Stimulated activated CD4-positive, alpha-beta T cell treated with anti-CD3 and anti-CD28 coated beads, Interleukin-15, amount 100 ng/mL, for 1 hour (primary cell): Measurements from ENCODE around the gene BHLHE40.

Experiments
- DNase-seq, 2 donors: peaks; one replicate each; pipeline ENCODE4 v3.0.0-alpha.2; 2020; ENCODE audit warnings: low read depth in 1 of 2, low spot score in 1 of 2

Gene BHLHE40

DNA sequence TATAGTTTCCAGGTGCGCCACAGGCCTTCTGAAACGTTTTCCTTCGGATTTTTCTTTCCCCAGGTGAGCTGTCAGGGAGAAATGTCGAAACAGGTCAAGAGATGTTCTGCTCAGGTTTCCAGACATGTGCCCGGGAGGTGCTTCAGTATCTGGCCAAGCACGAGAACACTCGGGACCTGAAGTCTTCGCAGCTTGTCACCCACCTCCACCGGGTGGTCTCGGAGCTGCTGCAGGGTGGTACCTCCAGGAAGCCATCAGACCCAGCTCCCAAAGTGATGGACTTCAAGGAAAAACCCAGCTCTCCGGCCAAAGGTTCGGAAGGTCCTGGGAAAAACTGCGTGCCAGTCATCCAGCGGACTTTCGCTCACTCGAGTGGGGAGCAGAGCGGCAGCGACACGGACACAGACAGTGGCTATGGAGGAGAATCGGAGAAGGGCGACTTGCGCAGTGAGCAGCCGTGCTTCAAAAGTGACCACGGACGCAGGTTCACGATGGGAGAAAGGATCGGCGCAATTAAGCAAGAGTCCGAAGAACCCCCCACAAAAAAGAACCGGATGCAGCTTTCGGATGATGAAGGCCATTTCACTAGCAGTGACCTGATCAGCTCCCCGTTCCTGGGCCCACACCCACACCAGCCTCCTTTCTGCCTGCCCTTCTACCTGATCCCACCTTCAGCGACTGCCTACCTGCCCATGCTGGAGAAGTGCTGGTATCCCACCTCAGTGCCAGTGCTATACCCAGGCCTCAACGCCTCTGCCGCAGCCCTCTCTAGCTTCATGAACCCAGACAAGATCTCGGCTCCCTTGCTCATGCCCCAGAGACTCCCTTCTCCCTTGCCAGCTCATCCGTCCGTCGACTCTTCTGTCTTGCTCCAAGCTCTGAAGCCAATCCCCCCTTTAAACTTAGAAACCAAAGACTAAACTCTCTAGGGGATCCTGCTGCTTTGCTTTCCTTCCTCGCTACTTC, 3.8 kb downstream of the BHLHE40 start:
- no peak for DNase-seq

GRCh38 chr3:4983739-4984510, 4.7 kb downstream of the BHLHE40 start:
- peak; percentile 36 to 64 for DNase-seq

- DNase-seq: no peak
These were observed 5.3 kb downstream of the BHLHE40 start for GRCh38 chr3:4984511-4984864.

- DNase-seq: no peak
These were observed 6.3 kb downstream of the BHLHE40 start for GRCh38 chr3:4985330-4986174.

DNA sequence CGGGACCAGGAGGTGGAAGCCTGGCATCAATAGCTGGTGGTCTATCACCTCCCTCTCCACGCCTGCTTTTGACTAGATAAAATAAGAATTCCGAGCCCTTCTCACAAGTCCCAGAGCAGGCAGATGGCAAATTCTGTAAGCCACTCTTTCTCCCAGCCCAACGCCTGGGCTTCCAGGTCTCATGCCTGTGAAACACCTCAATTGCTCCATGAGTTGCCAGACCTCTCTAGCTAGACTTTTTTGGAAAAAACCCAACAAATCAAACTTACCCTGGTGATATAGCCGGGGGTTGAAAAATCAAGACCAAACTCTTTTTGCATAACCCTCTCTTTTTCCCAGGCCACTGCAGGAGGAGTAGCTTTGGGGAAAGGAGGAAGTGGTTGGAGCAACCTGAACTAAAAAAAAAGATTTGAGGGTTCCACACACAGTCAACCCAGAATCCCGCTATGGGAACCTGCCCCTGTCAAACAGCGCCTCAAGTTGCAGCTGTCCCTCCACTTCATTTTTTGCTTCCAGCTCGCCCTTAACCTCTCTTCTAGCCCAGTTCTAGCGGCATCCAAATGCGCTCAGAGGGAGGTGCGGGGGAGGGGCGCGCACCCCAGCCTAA, 7.0 kb downstream of the BHLHE40 start:
- DNase-seq: no peak

DNA sequence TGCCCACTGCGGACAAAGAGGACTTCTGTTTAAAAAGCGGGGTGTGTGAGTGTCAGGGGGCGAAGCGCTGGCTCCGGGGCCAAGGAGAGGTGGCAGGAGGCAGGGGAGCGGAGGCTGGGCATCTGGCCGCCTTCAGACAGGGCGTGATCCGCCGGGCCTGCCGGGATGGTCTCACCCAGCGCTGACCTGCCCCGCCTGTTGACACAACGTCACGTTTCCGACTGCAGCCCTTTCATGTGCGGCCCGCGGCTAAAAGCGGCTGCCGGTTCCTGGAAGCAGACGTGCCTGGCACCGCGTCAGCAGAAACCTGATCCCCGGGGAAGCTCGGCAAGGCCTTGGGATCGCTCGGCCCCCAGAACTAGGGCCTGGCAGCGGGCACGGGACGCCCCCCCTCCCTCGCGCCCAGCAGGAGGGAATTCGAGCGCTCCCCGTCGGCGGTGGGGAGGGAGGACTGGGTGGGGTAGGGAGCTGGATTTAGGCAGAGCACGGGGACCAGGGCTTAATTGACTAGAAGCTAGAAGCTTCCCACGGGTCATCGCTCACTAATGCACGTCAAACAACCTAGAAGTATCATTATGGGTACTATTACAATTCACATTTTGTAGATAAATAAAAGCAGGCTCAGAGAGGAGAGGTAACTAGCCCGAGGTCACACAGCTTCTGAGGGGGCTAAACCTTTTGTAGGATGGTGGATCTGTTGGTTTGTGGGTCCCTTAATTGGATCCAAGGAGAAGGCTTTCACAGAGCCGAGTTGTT, 7.7 kb downstream of the BHLHE40 start:
- DNase-seq: peak in 1 of 2 donors; percentile 50

- DNase-seq: no peak
These were observed 8.5 kb downstream of the BHLHE40 start for GRCh38 chr3:4987538-4988296.

GRCh38 chr3:4988983-4989834, 10.0 kb downstream of the BHLHE40 start:
- no peak for DNase-seq

DNA sequence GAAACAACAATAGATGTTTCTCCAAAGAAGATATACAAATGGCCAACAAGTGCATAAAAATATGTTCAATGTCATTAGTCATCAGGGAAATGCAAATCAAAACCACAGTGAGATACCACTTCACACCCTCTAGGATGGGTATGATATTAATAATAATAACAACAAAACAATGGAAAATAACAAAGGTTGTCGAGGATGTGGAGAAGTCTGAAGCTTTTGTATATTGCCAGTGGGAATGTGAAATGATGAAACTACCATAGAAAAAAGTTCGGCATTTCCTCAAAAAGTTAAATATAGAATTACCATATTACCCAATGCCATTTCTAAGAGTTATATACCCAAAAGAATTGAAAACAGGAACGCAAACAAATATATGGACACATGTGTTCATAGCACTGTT, 10.8 kb downstream of the BHLHE40 start:
- no peak for DNase-seq

DNA sequence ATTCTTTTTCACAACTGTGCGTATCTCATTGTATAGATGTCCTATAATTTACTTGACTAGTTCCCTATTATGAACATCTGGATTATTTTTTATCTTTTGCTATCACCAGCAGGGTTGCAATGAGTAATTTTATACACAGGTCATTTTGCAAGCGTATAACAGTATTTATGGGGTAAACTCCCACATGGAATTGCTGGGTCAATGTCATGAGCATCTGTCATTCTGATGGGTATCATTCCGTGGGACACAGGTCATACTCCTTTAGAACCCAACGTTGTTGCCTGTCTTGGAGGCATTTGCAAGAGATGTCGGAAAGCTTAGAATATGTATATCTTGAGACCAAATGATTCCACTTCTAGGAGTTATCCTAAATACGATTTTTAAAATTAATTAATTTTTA, 12.9 kb downstream of the BHLHE40 start:
- DNase-seq: no peak

DNA sequence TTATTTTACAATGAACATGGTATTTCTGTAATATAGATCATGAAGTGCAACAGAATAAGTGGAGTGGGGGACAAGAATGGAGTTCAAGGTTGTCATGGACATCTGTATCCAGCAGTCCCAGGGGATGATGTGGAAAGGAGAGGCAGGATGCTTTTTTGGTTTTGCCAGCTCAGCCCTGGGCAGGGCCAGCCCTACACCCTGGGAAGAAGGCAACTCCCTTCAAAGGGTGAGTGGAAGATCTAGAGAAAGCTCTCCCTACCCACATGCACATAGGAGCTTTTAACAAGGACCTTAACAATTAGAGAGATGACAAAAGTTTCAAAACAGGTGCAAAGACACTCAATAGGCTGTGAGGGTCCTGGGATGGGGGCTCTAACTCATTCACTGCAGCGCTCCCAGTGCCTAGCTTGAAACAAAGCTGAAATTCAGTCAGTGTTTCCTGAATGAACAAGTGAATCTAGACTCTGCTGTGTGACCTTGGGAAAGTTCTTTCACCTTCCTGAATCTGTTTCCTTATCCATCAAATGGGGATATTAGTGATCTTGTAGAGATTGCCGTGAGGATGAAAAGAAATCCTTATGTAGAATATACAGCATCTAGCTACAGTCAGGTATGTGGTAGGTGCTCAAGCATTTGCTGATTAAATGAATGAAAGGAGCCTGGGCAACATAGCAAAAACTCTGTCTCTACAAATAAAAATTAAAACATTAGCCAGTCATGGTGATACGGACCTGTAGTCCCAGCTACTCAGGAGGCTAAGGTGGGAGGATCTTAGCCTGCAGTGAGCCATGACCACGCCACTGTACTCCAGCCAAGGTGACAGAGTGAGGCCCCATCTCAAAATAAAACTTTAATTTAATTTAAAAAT, 14.3 kb downstream of the BHLHE40 start:
- no peak for DNase-seq

GRCh38 chr3:4994144-4994730, 15.0 kb downstream of the BHLHE40 start:
- no peak for DNase-seq

GRCh38 chr3:4994823-4995499, 15.7 kb downstream of the BHLHE40 start:
- DNase-seq: no peak

DNA sequence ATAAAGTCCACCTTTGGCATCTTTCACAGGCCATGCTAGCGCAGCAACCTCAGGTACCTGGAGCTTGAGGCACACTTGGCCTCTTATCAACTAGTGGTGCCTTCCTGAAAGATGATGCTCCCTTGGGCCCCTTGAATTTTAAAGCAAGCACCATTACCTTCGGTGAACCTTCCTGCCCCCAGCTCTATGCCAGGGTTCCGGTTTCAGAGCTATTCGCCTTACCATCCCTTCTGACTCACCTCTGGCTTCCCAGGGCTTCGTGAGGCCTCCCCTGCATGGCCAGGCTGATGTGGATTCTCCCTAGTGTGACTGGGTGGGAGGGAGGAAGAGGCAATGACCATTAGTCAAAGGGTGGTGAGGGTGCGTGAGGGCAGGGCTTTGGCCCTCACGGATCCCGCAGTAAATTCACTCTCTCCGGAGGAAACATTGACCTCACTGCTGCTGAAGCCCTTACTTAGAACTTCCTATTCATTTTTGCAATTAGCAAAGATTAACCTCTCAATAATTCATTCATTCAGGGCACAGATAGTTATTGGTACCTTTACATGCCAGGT, 16.3 kb downstream of the BHLHE40 start:
- no peak for DNase-seq

- DNase-seq: no peak
These were observed 17.1 kb downstream of the BHLHE40 start for GRCh38 chr3:4996223-4996765.

- no peak for DNase-seq
These were observed 17.6 kb downstream of the BHLHE40 start for GRCh38 chr3:4996771-4997291.
